HCT116 (cell line): ENCODE results near the gene ARHGEF6. TPM values are rescaled to one million over a fixed set of nuclear protein-coding genes. Genes with fewer than 3 reads are reported as not detected.

Experiments
- ATAC-seq: fragments of 200-7000 bp; cut with Tn5 transposase; 2 replicates; pipeline ENCODE4 v1.9.1; 2020; ENCODE audit warnings: mild to moderate bottlenecking, moderate library complexity
- BruUV-seq: library from RNA; stranded (reverse); fragments of 400-500 nt; replicated peaks from 2 replicates; lab custom pipeline; 2021; lab: Mats Ljungman, UMichigan
- CTCF ChIA-PET: fragments of 300-600 bp; sonication (Branson Sonifier 250); formaldehyde crosslinking; loops from one replicate; lab custom pipeline; 2021; ENCODE audit warnings: antibody characterized with exemption; lab: Charles Lee
- POLR2A ChIA-PET: fragments of 300-600, 350-600 bp; sonication (Branson Sonifier 250); formaldehyde crosslinking; loops from one replicate; lab custom pipeline; 2021; ENCODE audit warnings: antibody characterized with exemption; lab: Charles Lee
- RAD21 ChIA-PET, 2 experiments: fragments of 300-600 bp; sonication (Branson Sonifier 250); formaldehyde crosslinking; loops; one replicate each; lab custom pipeline; 2023; ENCODE audit warnings: low total read pairs in 2 of 2; ENCODE audit not compliant: uncharacterized antibody in 2 of 2, unreplicated experiment in 2 of 2, low non-redundant PET in 1 of 2; lab: Charles Lee
- DNase-seq: peaks from one replicate; pipeline ENCODE4 v3.0.0-alpha.2; 2010; ENCODE audit warnings: low read depth, low spot score
- H2AFZ ChIP-seq: fragments of 200-600 bp; shearing (Covaris generic), sonication (generic); 2 replicates; pipeline ENCODE4 v1.6.1; 2017; ENCODE audit warnings: low read depth, mixed run types, mixed read lengths, antibody characterized with exemption, low read length; ENCODE audit not compliant: poor library complexity, severe bottlenecking
- H3K27ac ChIP-seq: 2 replicates; pipeline ENCODE4 v1.5.1; 2012; ENCODE audit warnings: low read depth, low read length
- H3K27me3 ChIP-seq: fragments of 200-600 bp; sonication (generic); 2 replicates; pipeline ENCODE4 v1.6.1; 2016; ENCODE audit warnings: mixed run types, low read length, mixed read lengths; ENCODE audit not compliant: insufficient read depth
- H3K36me3 ChIP-seq, 2 experiments: fragments of 200-500 bp in 1 of 2; fragments of 200-600 bp in 1 of 2; sonication (Bioruptor generic) in 1 of 2; sonication (generic) in 1 of 2; 2 replicates each; pipeline versions ENCODE4 v1.5.1 to v1.6.1; 2014 to 2016; ENCODE audit warnings: low read length in 2 of 2, inconsistent platforms in 1 of 2, mixed read lengths in 1 of 2, mixed run types in 1 of 2; ENCODE audit not compliant: insufficient read depth in 2 of 2, control insufficient read depth in 1 of 2
- H3K4me1 ChIP-seq, 2 experiments: fragments of 200-600 bp in 1 of 2; sonication (generic) in 1 of 2; 2 replicates each; pipeline versions ENCODE4 v1.5.1 to v1.6.1; 2012 to 2017; ENCODE audit warnings: low read length in 2 of 2, inconsistent platforms in 1 of 2, mild to moderate bottlenecking in 1 of 2, mixed read lengths in 1 of 2, mixed run types in 1 of 2, moderate library complexity in 1 of 2; ENCODE audit not compliant: insufficient read depth in 2 of 2, control insufficient read depth in 1 of 2
- H3K4me2 ChIP-seq: fragments of 200-600 bp; sonication (generic); 2 replicates; pipeline ENCODE4 v1.6.1; 2017; ENCODE audit warnings: mixed run types, low read length, mixed read lengths
- H3K4me3 ChIP-seq, 2 experiments: fragments of 200-600 bp in 1 of 2; sonication (generic) in 1 of 2; replicated peaks in 1 of 2; 2 replicates each; pipeline ENCODE4 v1.5.1; 2011 to 2016; ENCODE audit warnings: low read length in 2 of 2, control low read depth in 1 of 2, low read depth in 1 of 2, mild to moderate bottlenecking in 1 of 2, mixed read lengths in 1 of 2, mixed run types in 1 of 2
- H3K79me2 ChIP-seq: fragments of 200-600 bp; sonication (generic); 2 replicates; pipeline ENCODE4 v1.6.1; 2017; ENCODE audit warnings: mild to moderate bottlenecking, mixed run types, low read length, moderate library complexity, mixed read lengths; ENCODE audit not compliant: insufficient read depth
- H3K9ac ChIP-seq: fragments of 200-600 bp; sonication (generic); 2 replicates; pipeline ENCODE4 v1.6.1; 2016; ENCODE audit warnings: low read length, mixed read lengths
- H3K9me2 ChIP-seq: fragments of 200-600 bp; sonication (generic), shearing (Covaris generic); 2 replicates; pipeline ENCODE4 v1.6.1; 2017; ENCODE audit warnings: mixed run types, mild to moderate bottlenecking, moderate library complexity; ENCODE audit not compliant: insufficient read depth
- H3K9me3 ChIP-seq, 2 experiments: fragments of 200-500 bp in 1 of 2; fragments of 200-600 bp in 1 of 2; sonication (Bioruptor generic) in 1 of 2; sonication (generic) in 1 of 2; 2 replicates each; pipeline ENCODE4 v1.6.1; 2014 to 2017; ENCODE audit warnings: low read length in 2 of 2, mixed read lengths in 2 of 2, inconsistent platforms in 1 of 2, low read depth in 1 of 2, mild to moderate bottlenecking in 1 of 2, mixed run types in 1 of 2, moderate library complexity in 1 of 2; ENCODE audit not compliant: control insufficient read depth in 1 of 2, insufficient read depth in 1 of 2
- H4K20me1 ChIP-seq: fragments of 200-600 bp; sonication (generic), shearing (Covaris generic); 2 replicates; pipeline ENCODE4 v1.6.1; 2017; ENCODE audit warnings: mixed run types, mild to moderate bottlenecking, moderate library complexity; ENCODE audit not compliant: insufficient read depth
- ATF3 ChIP-seq: IDR thresholded peaks from 2 replicates; pipeline ENCODE4 v1.6.1; 2012
- CBX3 ChIP-seq: IDR thresholded peaks from 2 replicates; pipeline ENCODE4 v1.6.1; 2012; ENCODE audit warnings: low read depth
- EGR1 ChIP-seq: IDR thresholded peaks from 2 replicates; pipeline ENCODE4 v1.6.1; 2012; ENCODE audit warnings: low read depth
- ELF1 ChIP-seq: IDR thresholded peaks from 2 replicates; pipeline ENCODE4 v1.6.1; 2012; ENCODE audit warnings: low read depth, borderline replicate concordance
- EZH2 ChIP-seq: fragments of 200-600 bp; sonication (generic); IDR thresholded peaks from 2 replicates; pipeline ENCODE4 v1.6.1; 2017; ENCODE audit warnings: antibody characterized with exemption, mixed run types
- EZH2phosphoT487 ChIP-seq: fragments of 200-600 bp; IDR thresholded peaks from 2 replicates; pipeline ENCODE4 v1.6.1; 2018; ENCODE audit warnings: antibody characterized with exemption, borderline replicate concordance
- FOSL1 ChIP-seq: IDR thresholded peaks from 2 replicates; pipeline ENCODE4 v1.6.1; 2012; ENCODE audit warnings: low read depth
- JUND ChIP-seq: IDR thresholded peaks from 2 replicates; pipeline ENCODE4 v1.6.1; 2012
- POLR2A ChIP-seq: IDR thresholded peaks from 2 replicates; pipeline ENCODE4 v1.7.0; 2011; ENCODE audit warnings: borderline replicate concordance; ENCODE audit not compliant: insufficient read depth, insufficient read length; ENCODE audit errors: extremely low read depth
- POLR2AphosphoS5 ChIP-seq: IDR thresholded peaks from 2 replicates; pipeline ENCODE4 v1.6.1; 2011; ENCODE audit warnings: mild to moderate bottlenecking, low read depth, low read length, moderate library complexity
- REST ChIP-seq: IDR thresholded peaks from 2 replicates; pipeline ENCODE4 v1.6.1; 2012; ENCODE audit warnings: low read depth
- SIN3A ChIP-seq: IDR thresholded peaks from 2 replicates; pipeline ENCODE4 v1.6.1; 2012; ENCODE audit warnings: low read depth
- SP1 ChIP-seq: IDR thresholded peaks from 2 replicates; pipeline ENCODE4 v1.6.1; 2012; ENCODE audit warnings: low read depth
- TCF7L2 ChIP-seq: IDR thresholded peaks from 2 replicates; pipeline ENCODE4 v1.7.0; 2011; ENCODE audit warnings: borderline replicate concordance, inconsistent platforms; ENCODE audit not compliant: insufficient read depth, insufficient read length; ENCODE audit errors: extremely low read depth
- YY1 ChIP-seq: IDR thresholded peaks from 2 replicates; pipeline ENCODE4 v1.6.1; 2011; ENCODE audit warnings: low read length, low read depth, moderate library complexity, mild to moderate bottlenecking; ENCODE audit not compliant: insufficient replicate concordance; ENCODE audit errors: extremely low read depth
- ZFX ChIP-seq: fragments of 450-650 bp; IDR thresholded peaks from 2 replicates; pipeline ENCODE4 v1.6.1; 2017
- intact Hi-C: fragments of 100-400 bp; cut with micrococcal nuclease; formaldehyde crosslinking; loops from 2 replicates; pipeline ENCODE4 v1.10.0; 2022
- total RNA-seq: library from RNA; stranded (reverse); gene quantifications from one replicate; pipeline ENCODE4 v1.2.1, GENCODE V29; 2021; ENCODE audit not compliant: unreplicated experiment

ARHGEF6 gene
- total RNA-seq, 1 experiment from 2014 or later: 1.9 TPM

- no peak overlapping the region for H3K9ac ChIP-seq
- no peak for DNase-seq
- intact Hi-C loops: no loop called here
Observed at GRCh38 chrX:136710325-136710951, 70.3 kb downstream of the ARHGEF6 start.

More at GRCh38 chrX:136710325-136710951, 70.3 kb downstream of the ARHGEF6 start:
- H2AFZ ChIP-seq: no peak overlapping the region
- H3K4me3 ChIP-seq: no peak overlapping the region
- no peaks in the 10 kb centered on the region for H4K20me1 ChIP-seq
- BruUV-seq: no TSS peak
- TF ChIP-seq REST (no peak), CBX3 (no peak), ELF1 (no peak), ZFX (no peak), TCF7L2 (no peak), JUND (no peak), YY1 (no peak), SP1 (no peak), EGR1 (no peak), EZH2phosphoT487 (no peak), FOSL1 (no peak), ATF3 (no peak), POLR2A (no peak), EZH2 (no peak), POLR2AphosphoS5 (no peak), SIN3A (no peak)
- H3K9me2 ChIP-seq: no peaks in the 10 kb centered on the region
- no peaks in the 10 kb centered on the region for H3K9me3 ChIP-seq
- H3K27ac ChIP-seq: no peak overlapping the region
- POLR2A ChIA-PET: no interaction called here
- no peaks in the 10 kb centered on the region for H3K36me3 ChIP-seq
- H3K4me2 ChIP-seq: no peak overlapping the region
- no peaks in the 10 kb centered on the region for H3K27me3 ChIP-seq
- RAD21 ChIA-PET: no interaction called here
- no peaks in the 10 kb centered on the region for H3K79me2 ChIP-seq
- no peaks in the 10 kb centered on the region for H3K4me1 ChIP-seq
- CTCF ChIA-PET: no interaction called here
- ATAC-seq: no peak
